Chondrocyte (in vitro differentiated cells): ENCODE measurements around the gene RNASEH2C. TPM values are rescaled to one million over a fixed set of nuclear protein-coding genes. Genes with fewer than 3 reads are reported as not detected.

ENCODE experiments used
- DNase-seq: peaks from one replicate; pipeline ENCODE4 v3.0.0; 2021; ENCODE audit warnings: mixed read lengths, low spot score
- H3K27ac Mint-ChIP-seq: one replicate; pipeline ENCODE4 v1.8.0; 2021; ENCODE audit warnings: mild to moderate bottlenecking, moderate library complexity, mixed read lengths; ENCODE audit not compliant: unreplicated experiment
- H3K27me3 Mint-ChIP-seq: 2 replicates; pipeline ENCODE4 v1.8.0; 2021; ENCODE audit warnings: low read depth, mixed read lengths
- H3K36me3 Mint-ChIP-seq: 2 replicates; pipeline ENCODE4 v1.8.0; 2021; ENCODE audit warnings: low read depth, mixed read lengths
- H3K4me1 Mint-ChIP-seq: 2 replicates; pipeline ENCODE4 v1.8.0; 2021; ENCODE audit warnings: low read depth, mild to moderate bottlenecking, mixed read lengths
- H3K4me3 Mint-ChIP-seq: one replicate; pipeline ENCODE4 v1.8.0; 2021; ENCODE audit warnings: mild to moderate bottlenecking, moderate library complexity, mixed read lengths; ENCODE audit not compliant: unreplicated experiment
- H3K9me3 Mint-ChIP-seq: 2 replicates; pipeline ENCODE4 v1.8.0; 2021; ENCODE audit warnings: low read depth, mixed read lengths
- total RNA-seq: library from RNA; stranded (reverse); gene quantifications from 3 replicates; pipeline ENCODE4 v1.2.1, GENCODE V29; 2021
- TF ChIP-seq, protein P1 (sequence below): fragments of 200-600 bp; sonication (generic); IDR thresholded peaks from 2 replicates; pipeline ENCODE4 v1.5.0; 2021; ENCODE audit warnings: antibody characterized with exemption, mild to moderate bottlenecking, moderate library complexity

RNASEH2C gene
- total RNA-seq, 1 donor from 2014 or later: 42.7 TPM

DNA sequence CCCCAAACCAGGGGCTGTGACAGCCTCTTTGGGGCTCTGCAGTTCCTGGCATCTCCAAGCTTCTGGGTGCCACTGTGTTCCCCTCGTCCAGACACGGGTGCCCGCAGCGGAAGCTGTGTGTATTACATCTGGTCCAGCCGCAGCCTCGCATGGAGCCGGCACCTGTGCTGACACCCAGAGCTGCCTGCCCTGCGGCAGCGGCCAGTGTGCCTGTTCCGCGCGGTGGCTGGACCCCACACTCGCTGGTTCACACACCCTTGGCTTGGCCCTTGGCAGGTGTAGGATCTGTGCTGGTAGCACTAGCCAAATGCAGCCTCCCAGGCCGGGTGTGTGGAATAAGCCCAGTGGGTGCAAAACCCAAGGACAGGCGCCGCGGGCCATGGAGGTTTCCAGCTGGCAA lies 24.5 kb upstream of the RNASEH2C start:
- H3K27ac Mint-ChIP-seq: no peak overlapping the region
- TF ChIP-seq, protein P1, sequence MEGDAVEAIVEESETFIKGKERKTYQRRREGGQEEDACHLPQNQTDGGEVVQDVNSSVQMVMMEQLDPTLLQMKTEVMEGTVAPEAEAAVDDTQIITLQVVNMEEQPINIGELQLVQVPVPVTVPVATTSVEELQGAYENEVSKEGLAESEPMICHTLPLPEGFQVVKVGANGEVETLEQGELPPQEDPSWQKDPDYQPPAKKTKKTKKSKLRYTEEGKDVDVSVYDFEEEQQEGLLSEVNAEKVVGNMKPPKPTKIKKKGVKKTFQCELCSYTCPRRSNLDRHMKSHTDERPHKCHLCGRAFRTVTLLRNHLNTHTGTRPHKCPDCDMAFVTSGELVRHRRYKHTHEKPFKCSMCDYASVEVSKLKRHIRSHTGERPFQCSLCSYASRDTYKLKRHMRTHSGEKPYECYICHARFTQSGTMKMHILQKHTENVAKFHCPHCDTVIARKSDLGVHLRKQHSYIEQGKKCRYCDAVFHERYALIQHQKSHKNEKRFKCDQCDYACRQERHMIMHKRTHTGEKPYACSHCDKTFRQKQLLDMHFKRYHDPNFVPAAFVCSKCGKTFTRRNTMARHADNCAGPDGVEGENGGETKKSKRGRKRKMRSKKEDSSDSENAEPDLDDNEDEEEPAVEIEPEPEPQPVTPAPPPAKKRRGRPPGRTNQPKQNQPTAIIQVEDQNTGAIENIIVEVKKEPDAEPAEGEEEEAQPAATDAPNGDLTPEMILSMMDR: no peak
- H3K4me3 Mint-ChIP-seq: no peak overlapping the region
- no peaks in the 10 kb centered on the region for H3K36me3 Mint-ChIP-seq
- peaks cover 7% of the 10 kb centered on the region for H3K9me3 Mint-ChIP-seq
- peaks cover 3% of the 10 kb centered on the region for H3K4me1 Mint-ChIP-seq
- H3K27me3 Mint-ChIP-seq: peaks cover 1% of the 10 kb centered on the region
- DNase-seq: no peak

DNA sequence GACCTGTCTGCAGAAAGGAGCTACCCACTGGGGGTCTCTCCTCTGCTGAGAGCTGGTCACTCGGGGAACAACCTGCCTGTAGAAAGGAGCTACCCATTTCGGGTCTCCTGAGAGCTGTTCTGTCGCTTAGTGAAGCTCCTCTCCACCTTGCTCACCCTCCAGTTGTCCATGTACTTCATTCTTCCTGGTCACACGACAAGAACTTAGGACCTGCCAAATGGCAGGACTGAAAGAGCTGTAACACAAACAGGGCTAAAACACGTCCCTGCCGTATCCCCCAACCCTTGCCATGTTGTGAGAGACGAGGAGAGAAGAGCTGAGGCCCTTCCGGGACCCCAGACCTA lies 24.1 kb upstream of the RNASEH2C start:
- DNase-seq: no peak
- TF ChIP-seq, protein P1: peak; percentile 25
- Mint-ChIP-seq H3K4me3 (no peak overlapping the region), H3K27me3 (no peaks in the 10 kb centered on the region), H3K36me3 (no peaks in the 10 kb centered on the region), H3K4me1 (peaks cover 3% of the 10 kb centered on the region), H3K9me3 (peaks cover 7% of the 10 kb centered on the region), H3K27ac (no peak overlapping the region)

DNA sequence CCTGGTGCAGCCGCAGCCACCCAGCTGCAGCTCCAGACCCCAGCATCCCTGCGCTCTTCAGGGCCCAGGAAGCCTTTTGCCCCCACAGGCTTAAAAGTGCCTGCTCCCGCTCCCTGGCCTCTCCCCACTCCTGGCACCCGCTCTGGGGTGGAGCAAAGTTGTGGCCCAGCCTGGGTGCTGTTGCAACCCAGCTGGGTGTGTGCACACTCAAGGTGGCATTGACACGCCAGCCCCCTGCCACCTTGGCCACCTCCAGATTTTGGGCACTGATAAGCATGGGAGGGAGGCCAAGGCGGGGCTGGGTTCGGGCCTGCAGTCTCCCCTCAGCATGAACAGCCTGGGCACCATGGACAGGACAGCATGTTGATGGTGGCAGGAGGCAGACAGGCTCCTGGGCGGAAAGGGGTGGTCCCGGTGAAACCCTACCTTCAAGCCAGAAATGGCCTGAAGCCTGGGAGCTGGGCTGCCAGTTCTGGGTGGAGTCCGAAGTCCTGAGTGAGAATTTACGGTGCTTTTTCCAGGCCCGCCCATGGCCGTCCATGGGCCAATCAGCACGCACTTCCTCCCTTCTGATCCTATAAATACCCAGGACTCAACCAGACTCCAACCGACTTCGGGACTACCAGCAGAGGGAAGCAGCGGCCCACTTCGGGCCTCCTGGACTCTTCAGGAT lies 23.6 kb upstream of the RNASEH2C start:
- Mint-ChIP-seq H3K27ac (no peak overlapping the region), H3K4me1 (peaks cover 3% of the 10 kb centered on the region), H3K4me3 (no peak overlapping the region), H3K36me3 (no peaks in the 10 kb centered on the region), H3K27me3 (no peaks in the 10 kb centered on the region), H3K9me3 (peaks cover 7% of the 10 kb centered on the region)
- DNase-seq: no peak
- TF ChIP-seq, protein P1: peak; percentile 68

DNA sequence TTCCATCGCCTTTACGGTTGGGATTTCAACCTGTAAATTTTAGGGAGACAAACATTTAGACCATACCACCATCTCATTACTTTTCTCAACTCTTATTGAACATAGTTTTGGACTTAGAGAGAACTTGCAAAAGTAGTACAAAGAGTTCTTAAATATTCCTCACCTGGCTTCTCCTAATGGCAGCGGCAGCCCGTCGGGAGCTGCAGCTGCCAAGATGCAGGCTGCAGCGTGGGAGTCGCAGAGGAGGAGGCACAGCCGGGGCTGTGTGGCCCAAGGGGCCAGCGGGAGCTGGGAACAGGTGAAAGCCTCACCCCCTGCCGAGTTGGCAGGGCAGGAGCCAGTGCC lies 23.1 kb upstream of the RNASEH2C start:
- peaks cover 3% of the 10 kb centered on the region for H3K4me1 Mint-ChIP-seq
- TF ChIP-seq, protein P1: no peak
- DNase-seq: no peak
- peaks cover 4% of the 10 kb centered on the region for H3K9me3 Mint-ChIP-seq
- H3K27ac Mint-ChIP-seq: no peak overlapping the region
- no peaks in the 10 kb centered on the region for H3K36me3 Mint-ChIP-seq
- no peak overlapping the region for H3K4me3 Mint-ChIP-seq
- no peaks in the 10 kb centered on the region for H3K27me3 Mint-ChIP-seq

DNA sequence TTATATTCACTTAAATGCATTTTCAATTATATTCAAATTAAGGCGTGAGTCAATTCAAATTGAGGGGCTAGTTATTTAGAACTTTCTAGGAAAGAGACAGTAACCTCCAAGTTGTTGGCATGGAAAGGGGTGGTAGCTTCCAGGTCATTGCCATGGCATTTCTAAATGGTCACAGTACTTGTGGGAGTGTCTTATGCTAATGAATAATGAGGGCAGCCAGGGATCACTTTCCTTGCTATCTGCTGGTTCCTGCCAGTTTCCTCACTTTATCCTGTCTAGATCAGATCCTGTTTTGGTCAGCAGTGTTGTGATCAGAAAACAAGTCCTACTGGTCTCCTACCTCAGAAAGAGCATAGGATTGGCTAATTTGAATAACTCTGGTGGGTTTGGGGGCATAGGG lies 21.8 kb upstream of the RNASEH2C start:
- H3K27me3 Mint-ChIP-seq: no peaks in the 10 kb centered on the region
- H3K4me1 Mint-ChIP-seq: peaks cover 3% of the 10 kb centered on the region
- H3K4me3 Mint-ChIP-seq: no peak overlapping the region
- no peak overlapping the region for H3K27ac Mint-ChIP-seq
- no peaks in the 10 kb centered on the region for H3K9me3 Mint-ChIP-seq
- TF ChIP-seq, protein P1: no peak
- DNase-seq: no peak
- H3K36me3 Mint-ChIP-seq: no peaks in the 10 kb centered on the region
